H54 (cell line): ENCODE measurements around the gene APLNR.

Experiments
- DNase-seq: peaks from one replicate; pipeline ENCODE4 v3.0.0; 2011; ENCODE audit warnings: low spot score, mixed read lengths; ENCODE audit not compliant: insufficient read length
- FAIRE-seq: peaks from 3 replicates; lab custom pipeline; 2011; peaks lifted over from hg19 to GRCh38; lab: Jason Lieb, UNC
- POLR2A ChIP-seq: IDR thresholded peaks from 2 replicates; pipeline ENCODE4 v1.6.1; 2011; ENCODE audit warnings: low read depth, mild to moderate bottlenecking, low read length

The APLNR gene

DNA sequence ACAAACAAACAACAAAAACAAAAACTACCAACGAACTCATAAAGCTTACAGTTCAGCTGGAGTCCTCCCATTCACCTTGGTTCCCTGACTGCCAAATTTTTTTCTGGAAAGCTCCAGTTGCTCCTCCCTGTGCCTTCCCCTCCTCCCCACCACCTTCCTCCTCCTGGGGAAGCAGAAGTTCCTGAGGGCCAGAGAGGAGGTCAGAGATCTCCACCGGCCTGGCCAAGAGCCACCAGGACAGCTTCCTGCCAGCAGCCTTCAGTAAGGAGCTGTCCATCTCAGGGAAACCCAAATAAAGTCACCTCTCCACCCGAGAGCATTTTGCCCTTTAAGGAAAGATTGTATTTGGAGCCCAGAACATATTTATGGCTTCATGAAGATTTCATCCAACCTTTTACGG is 20.0 kb downstream of the APLNR start:
- DNase-seq, result no peak
- no peak for TF ChIP-seq POLR2A
- FAIRE-seq, result no peak

DNA sequence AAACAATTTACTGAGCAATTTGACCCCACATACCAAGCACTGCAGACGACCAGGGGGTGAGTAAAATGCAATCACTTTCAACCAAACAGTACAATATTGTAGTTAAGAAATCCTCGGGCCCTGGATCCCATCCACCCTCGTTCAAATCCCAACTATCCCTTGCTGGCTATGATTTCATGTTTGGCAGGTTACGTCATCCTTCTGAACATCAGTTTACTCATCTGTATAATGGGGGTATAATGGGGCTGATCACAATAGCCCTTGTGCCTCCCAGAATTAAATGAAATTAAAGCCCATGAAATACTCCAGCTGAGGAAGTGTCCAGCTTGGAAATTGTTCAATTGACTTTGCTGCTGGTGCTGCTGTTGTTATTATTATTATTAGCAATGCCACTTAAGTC is 20.6 kb downstream of the APLNR start:
- no peak for FAIRE-seq
- no peak for TF ChIP-seq POLR2A

DNA sequence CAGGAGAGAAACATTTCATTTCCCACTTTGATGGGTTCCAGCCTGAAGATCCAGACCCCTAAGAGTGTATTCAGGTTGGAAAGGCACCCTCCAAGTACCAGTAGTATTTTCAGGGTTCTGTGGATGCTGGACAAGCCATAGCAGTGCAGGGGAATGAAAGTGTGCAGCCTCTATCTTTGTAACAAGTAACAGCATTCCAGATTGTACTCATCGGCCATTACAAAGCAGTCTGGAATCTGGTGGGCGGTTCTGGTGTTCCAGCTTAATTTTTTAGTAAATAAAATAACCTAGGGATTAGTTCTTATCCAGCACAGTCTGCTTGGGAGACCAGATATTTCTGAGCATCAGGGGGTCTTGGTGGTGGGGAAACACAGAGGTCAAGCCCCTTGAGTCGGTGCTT is 22.6 kb downstream of the APLNR start:
- no peak for TF ChIP-seq POLR2A
- FAIRE-seq, result no peak
- peak; percentile 40 for DNase-seq

More for the DNA sequence above, 20.6 kb downstream of the APLNR start:
- no peak for DNase-seq

DNA sequence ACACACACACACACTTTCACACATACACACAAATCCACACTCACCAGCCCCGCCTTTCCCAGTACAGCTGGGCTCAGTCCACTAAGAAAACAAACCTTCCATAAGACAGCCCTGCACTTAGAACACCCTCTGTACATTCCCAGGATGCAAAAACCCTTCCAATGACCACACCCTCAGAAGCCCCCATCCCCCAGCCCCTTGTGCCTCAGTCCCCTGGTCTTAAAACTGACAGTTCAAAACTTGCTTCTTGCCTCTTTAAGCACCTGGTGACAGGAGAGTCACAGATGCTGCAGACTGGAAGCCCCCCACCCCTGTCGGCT is 23.0 kb downstream of the APLNR start:
- no peak for FAIRE-seq
- DNase-seq, result no peak
- TF ChIP-seq POLR2A, result no peak

DNA sequence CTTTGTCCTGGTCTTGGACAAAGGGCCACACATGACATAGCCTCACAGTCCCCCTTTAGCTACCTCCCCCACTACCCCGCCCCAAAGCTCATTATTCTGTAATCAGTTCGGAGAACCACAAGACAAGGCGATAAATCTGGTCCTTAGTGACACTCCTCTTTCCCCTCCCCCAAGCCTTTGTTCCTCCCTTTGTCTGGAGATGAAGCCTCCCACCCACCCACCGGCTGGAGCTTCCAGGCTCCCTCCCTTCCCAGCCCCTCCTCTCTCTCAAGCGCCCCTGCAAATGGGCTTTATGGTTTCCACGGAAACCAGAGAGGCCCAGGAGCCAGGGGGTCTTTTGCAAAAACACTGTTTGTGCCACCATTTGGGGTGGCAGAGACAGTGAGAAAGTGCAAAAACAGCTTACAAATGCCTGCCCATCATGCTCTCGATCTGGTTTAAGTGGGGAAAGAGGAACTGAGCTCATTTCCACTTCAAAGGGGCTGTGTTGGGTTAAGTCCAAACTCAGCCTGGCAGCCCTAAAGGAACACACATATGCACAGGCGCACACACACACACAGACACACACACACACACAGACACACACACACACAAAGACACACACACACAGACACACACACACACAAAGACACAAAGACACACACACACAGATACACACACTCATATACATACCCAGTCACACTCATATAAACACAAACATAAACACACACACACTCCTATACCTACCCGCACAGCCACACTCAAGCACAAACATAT is 23.5 kb downstream of the APLNR start:
- no peak for TF ChIP-seq POLR2A
- DNase-seq (no peak), FAIRE-seq (no peak)

DNA sequence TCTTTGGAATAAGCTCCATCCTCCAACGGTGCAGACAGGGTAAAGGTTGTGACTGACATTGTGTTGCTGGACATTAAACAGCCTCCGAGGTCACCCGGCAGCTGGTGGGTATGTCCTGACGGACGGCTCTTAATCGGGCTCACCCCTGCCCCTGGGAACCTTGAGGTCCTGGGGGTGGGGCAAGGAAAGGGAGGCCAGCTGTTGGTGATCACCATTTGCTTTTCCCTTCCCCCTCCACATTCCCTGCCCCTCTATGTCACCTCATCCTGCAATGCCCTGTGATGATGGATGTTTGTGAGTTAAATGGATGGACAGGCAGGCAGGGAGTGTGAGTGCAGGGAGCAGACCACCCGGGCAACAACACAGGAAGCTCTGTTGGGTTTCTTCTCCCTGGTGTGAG is 26.3 kb downstream of the APLNR start:
- no peak for FAIRE-seq
- no peak for DNase-seq
- no peak for TF ChIP-seq POLR2A

DNA sequence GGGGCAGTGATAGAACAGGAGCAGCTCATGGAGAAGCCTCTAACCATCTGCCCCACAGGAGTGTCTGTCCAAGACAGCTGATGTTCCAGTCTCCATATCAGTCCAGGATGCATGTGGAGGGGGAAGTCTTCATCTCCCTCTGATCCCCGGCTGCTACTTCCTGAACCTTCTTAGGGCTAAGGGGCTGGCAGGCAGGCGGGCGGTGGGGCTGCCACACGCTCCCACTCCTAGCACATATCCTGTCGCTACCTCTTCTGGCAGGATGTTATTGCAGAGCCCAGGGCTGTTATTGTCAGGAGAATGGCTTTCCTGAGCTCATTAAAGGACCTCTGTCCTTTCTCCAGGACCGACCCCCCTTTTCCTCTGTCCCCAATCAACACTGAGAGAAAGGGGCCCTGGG is 29.9 kb downstream of the APLNR start:
- DNase-seq, result no peak
- no peak for TF ChIP-seq POLR2A
- FAIRE-seq, result no peak

DNA sequence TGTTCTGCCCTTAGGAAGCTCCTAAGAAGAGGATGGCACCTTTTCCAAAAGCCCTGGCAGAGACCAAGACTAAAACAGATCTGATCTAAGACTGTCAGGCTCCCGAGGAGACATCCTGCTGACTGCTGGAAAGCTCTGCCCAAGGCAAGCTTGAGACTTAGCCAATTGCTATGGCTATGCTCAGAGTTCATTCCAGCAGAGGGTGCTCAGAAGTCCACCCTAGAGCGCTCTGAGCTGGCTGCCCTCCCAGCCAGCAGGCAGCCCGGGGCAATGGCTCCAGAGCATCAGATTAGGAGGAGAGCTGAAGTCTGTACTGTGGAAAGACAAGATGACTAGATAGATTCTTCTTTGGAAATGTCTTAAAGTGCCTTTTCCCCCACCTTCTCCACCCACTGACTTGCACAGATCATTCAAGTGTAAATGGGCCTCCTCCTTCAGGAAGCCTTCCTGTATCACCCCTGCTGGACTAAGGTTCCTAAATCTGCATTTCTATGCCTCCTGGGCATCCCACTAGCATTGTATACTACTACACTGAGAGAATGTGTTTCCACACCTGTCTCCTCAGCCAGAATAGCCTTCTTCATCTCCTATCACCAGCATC is 31.9 kb downstream of the APLNR start:
- FAIRE-seq (no peak), DNase-seq (no peak)
- TF ChIP-seq POLR2A, result no peak

DNA sequence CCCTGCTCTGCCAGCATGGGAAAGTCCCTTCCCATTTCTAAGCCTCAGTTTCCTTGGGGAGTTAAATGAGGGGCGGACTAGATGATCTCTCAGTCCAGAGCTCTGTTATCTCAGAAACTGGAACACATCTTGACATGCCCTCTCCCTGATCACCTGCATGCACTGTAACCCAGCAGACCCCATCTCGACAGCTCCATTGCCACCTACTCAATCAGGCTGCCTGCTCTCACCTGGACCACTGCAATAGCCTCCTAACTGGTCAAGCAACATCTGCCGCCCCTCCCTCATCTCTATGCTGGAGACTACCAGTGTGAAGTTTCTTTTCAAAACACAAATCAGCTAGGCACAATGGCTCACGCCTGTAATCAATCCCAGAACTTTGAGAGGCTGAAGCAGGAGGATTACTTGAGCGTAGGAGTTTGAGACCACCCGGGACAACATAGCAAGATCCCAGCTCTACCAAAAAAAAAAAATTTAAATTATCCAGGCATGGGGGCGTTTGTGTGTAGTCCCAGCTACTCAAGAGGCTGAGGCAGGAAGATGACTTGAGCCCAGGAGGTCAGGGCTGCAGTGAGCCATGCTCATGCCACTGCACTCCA is 33.1 kb downstream of the APLNR start:
- TF ChIP-seq POLR2A, result no peak
- FAIRE-seq (no peak), DNase-seq (no peak)

DNA sequence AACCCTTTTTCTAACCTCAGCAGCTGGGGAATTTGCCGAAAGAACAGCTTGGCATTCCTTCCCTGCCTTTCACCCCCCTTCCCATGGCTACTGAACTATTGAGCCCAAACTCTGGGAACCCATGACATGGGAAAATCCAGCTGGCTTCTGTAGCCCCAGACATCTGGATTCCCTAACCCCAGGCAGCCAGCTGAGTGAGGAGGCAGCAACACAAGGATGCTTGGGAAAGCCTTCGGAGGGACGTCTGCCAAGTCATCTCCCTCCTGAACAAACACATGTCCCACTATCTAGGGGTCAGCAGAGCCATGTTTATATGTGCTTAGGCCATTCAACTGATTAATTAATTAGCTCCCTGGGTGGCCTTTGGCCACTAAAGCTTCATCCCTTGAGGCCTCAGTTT is 33.7 kb downstream of the APLNR start:
- no peak for DNase-seq
- no peak for TF ChIP-seq POLR2A
- FAIRE-seq, result no peak

DNA sequence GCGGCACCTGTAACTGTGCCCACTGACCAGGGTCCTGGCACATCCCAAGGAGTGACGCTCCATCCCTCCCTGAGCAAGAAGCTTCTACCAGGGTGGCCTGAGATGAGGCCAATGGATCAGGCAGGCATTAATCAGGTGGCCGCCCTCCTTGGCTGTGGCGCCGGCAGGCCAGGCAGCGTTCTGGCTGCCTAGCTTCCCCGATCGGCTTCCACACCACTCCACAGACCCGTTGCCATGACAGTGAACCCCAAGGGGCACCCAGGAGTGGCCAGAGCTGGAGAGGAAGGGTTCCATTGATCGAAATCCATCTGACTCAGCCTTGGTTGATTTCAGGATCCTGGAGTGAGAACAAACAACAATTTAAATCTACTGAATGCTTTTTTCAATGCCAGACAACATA is 34.8 kb downstream of the APLNR start:
- DNase-seq (no peak), FAIRE-seq (no peak)
- no peak for TF ChIP-seq POLR2A

DNA sequence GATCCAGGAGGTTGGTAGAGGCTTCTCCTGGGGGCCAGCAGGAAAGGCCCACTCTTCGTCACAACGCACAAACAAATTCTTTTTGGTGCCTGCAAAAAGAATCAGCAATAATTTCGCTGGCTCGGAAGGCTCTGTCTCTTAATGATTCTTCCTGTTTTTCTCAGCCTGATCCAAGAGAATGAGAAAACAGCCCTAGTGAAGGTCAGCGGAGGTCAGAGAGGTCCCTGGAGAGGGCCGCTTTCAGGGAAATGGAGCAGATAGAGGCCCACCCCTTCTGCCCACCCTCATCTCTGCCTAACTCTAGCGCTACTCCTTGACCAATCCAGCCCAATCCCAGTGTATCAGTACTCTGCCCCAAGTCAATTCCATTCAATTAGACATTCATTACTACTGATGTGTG is 36.1 kb downstream of the APLNR start:
- no peak for TF ChIP-seq POLR2A
- DNase-seq, result no peak
- no peak for FAIRE-seq

DNA sequence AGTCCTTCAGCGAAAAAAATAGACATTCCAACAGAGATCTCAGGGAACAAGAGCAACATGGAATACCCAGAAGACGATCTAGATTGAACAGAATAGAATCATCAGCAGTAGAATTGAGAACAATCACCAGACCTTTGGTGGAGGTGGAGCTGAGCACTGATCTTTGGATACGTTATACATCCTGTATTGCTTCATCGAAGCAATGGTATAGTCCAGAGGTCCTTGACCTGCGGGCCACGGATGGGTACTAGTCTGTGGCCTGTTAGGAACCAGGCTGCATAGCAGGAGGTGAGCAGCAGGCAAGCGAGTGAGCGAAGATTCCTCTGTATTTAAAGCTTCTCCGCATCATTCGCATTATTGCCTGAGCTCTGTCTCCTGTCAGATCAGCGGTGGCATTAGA is 37.7 kb downstream of the APLNR start:
- TF ChIP-seq POLR2A, result no peak
- DNase-seq (no peak), FAIRE-seq (no peak)

DNA sequence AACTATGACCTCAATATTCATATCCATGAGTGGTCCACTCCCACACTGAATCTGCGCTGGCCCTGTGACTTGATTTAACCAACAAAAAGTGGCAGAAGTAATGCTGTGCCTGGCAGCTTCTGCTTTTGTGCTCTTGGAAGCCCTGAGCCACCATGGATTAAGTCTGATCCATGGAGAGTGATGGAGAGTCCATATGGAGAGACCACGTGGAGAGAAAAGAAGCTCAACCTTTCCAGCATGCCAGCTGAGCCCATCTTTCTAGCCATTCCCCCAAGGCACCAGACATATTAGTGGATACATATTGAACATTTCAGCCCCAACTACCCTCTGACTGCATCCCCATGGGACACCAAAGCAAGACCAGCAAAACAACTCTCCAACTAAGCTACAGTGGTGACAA is 39.3 kb downstream of the APLNR start:
- FAIRE-seq (no peak), DNase-seq (no peak)
- TF ChIP-seq POLR2A, result no peak

DNA sequence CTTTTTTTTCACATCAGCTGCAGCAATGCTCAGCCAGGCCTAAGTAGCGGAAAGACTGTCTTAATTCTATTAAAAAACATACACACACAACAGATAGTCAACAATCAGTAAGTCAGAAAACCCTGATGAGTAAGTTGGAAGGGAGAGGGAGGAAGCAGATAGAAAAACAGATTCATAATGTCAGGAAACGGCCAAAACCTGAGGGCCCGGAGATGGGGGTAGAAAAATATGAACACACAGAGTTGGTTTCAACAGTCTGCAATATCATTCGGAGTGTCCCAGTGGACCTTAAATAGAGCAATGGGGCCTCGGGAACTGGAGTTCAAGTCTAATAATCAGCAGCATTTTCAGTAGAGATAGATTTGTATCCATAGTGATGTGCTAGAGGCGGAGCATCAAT is 40.5 kb downstream of the APLNR start:
- DNase-seq (no peak), FAIRE-seq (no peak)
- TF ChIP-seq POLR2A, result no peak
